ENCODE data around the gene MADCAM1. TPM values are rescaled to one million over a fixed set of nuclear protein-coding genes. Genes with fewer than 3 reads are reported as not detected.
"Not testable (repeated sequence)": the region's sequence is repeated elsewhere in the genome, so short reads cannot be mapped to it uniquely, and the experiment has no call there.

MADCAM1 gene
- total RNA-seq, 1 donor from 2014 or later: 1.2 TPM

DNA sequence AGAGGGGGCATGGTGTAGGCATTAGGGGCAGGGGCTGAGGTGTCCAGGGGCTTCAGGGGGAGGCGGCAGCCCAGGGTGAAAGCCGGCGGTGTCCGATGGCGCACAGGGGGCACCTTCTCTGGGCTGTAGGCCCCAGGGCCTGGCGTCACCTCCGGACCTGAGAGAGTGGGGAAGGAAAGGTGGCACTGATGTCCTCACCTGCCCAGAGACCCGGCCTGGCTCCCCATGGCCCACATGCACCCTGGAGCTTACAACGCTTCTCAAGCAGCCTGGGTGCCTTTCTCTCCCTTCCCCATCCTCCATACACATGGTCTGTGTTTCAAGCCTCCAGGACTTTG is 32.1 kb upstream of the MADCAM1 start:
- FAIRE-seq: no peak
- no peak for DNase-seq (ENCODE audit: low spot score in 2 of 2)

DNA sequence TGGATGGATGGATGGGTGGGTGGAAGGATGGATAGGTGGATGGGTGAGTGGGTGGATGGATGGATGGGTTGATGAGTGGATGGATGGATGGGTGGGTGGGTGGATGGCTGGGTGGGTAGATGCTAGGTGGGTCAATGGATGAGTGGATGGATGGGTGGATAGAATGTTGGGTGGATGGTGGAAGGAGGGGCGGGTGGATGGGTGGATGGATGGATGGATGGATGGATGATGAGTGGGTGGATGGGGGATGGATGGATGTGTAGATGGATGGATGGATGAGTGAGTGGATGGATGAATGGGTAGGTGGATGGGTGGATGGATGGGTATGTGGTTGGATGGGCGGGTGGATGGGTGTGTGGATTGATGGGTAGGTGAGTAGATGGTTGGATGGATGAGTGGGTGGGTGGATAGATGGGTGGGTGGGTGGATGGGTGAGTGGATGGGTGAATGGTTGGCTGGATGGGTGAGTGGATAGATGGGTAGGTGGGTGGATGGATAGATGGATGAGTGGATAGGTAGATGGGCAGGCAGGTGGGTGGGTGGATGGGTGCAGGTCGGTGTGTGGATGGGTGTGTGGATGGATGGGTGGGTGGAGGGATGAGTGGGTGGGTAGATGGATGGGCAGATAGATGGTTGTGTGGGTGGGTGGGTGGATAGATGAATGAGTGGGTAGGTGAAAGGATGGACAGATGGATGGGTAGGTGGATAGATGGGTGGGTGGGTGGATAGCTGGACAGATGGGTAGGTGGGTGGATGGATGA is 31.1 kb upstream of the MADCAM1 start:
- DNase-seq (ENCODE audit: low spot score in 2 of 2) (no peak), FAIRE-seq (no peak)

DNA sequence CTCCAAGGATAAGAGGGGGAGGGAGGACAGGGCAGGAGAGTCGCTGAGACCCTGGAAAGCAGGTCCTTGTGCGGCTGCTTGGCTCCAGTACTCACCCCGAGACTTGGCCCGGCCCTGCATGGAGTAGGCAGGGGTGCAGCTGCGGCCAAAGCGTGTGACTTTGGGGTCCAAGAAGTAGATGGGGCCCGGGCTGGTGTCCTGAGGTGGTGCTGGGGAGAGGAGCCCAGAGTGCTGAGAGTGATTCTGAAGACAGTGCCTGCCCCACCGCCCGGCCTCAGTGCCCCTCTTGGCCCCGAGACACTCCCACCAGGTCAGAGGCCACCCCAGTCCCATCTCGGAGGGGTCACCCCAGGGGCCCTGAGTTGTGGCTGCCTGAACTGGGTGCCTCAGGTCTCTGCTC is 28.7 kb upstream of the MADCAM1 start:
- FAIRE-seq: no peak
- DNase-seq (ENCODE audit: low spot score in 2 of 2): no peak

DNA sequence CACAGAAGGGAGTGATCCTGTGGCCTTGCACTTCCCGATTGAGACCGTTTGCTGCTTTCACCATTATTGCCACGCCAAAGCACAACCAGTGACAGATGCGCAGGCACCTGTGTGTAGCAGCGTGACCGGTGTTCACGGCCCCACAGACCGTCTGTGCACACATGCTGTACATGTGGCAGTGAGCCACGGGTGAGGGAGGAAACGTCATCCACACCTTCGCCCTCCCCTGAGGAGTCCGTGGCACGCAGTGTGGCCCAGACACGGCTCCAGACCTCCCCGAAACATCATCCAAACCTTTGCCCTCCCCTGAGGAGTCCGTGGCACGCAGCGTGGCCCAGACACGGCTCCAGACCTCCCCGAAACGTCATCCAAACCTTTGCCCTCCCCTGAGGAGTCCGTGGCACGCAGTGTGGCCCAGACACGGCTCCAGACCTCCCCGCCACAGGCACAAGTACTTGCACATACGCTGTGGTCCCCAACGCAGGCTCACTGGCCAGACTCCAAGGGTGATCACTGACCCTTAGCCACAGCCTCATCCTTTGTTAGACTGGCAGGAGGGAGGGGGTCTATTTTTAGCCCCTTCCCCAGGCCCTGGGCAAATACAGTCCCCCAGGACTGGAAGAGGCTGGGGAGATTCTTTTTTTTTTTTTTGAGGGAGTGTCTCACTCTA is 27.6 kb upstream of the MADCAM1 start:
- no peak for DNase-seq (ENCODE audit: low spot score in 2 of 2)

DNA sequence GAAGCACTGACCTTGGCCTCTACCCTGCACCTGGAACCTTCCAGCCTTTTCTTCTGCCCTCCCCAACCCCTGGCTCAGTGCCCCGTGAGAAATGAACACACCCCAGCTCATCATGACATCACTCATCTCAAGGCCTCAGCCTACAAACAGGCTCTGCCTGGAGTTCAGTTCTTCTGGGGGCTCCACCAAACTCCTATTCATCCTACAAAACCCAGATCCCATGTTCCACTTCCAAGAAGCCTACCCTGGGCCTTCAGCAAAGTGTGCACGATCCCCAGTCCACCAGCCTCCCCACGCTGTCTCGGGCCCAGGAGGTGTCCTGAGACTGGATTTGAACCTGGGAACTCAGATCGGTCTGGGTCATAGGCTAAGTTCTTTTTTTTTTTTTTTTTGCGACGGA is 26.5 kb upstream of the MADCAM1 start:
- DNase-seq (ENCODE audit: low spot score in 2 of 2): no peak
- no peak for FAIRE-seq

More for the DNA sequence above, 27.6 kb upstream of the MADCAM1 start:
- no peak for FAIRE-seq

DNA sequence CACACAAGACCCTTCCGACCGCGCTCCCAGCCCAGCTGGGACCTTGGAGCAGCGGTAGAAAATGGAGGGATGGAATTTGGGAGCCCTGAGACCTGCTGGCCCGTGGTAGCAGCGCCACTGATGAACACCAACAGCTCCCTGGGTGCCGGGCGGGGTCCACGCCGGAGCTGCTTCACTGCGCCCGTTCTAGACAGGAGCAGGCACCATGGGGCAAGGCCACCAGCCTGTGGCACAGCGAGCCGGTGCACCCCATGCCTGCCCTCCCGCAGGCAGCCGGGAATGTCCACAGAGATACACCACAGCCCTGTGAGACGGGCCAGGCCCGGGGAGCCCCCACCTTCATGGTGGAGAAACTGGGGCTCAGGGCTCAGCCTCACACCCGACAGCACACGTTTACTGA is 25.6 kb upstream of the MADCAM1 start:
- DNase-seq (ENCODE audit: low spot score in 2 of 2) (no peak), FAIRE-seq (no peak)

DNA sequence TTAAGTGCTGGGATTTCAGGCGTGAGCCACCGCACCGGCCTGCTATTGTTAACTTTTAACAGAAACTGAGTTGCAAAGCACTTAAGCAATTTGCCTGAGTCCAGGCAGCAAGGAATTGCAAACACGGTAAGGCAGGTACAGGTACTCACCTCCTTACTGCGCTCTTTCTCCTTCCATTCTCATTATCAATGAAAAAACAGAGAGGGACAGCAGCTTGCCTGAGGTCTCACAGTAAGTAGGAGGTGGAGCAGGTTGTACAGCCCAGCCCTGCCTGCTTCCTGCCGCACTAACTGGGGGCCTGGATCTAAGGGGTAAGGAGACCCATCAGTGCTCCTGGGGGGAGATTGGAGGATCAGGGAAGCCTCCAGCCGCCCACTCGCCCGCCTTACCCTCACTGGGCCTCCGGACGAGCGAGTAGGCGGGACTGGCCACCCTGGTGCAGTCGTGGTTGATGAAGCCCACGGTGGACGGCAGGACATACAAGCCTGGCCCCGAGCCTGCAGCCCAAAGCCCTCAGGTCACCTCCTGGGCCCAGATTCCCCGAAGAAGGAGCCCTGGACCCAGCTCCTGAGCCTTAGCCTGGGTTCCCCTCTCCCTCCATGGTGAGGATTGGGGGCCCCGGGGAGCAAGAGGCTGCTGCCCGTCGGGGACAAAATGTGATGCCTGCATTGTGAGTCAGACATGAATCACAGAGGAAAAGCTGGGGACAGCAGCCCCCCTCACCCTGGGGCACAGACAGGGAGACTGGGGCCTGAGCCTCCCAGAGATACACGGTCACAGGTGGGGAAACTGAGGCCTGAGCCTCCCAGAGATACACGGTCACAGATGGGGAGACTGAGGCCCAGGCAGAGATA is 24.1 kb upstream of the MADCAM1 start:
- FAIRE-seq: no peak

DNA sequence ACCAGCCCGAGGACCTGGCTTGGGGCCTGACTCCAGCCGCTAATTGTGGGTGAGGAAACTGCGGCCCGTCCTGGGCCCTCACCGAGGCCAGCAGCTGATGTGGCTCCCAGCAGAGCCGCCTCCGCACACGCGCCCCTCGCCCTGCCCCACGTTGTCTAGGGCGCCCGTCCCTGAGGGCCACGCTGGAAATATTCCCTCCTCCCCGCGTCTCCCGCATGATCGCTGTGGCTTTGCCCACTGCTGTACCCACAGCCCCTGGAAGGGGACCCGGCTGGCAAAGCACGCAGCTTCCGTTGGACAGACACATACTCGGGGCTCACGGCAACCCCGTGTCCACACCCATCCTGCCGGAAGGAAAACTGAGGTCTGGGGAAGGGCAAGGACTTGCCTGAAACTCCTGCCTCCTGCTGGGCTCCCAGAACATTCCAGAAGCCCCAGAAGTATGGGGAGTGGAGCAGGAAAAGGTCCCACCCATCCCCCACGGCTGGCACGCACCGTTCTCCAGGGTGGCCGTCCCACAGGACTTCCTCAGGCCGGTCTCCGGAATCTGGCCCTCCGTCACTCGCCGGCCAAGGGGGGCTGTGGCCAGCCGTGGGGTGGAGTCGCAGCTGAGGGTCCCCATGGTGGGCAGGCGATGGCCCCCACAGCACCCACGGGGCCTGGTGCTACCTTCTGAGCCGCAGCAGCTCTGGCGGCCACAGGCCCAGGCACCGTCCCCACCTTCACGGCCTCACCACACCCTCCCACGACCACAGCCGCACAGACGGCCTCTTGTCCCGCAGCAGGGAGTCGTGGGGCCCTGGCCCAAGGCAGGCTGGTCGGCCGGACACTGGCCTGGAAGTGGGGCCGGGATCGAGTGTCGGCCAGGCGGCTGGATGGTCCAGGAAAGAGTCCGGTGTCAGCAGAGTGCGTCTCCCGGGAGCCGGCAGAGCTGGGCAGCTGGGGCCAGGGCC is 21.9 kb upstream of the MADCAM1 start:
- DNase-seq (ENCODE audit: low spot score in 2 of 2) (no peak), FAIRE-seq (no peak)

More for the DNA sequence above, 24.1 kb upstream of the MADCAM1 start:
- no peak for DNase-seq (ENCODE audit: low spot score in 2 of 2)

DNA sequence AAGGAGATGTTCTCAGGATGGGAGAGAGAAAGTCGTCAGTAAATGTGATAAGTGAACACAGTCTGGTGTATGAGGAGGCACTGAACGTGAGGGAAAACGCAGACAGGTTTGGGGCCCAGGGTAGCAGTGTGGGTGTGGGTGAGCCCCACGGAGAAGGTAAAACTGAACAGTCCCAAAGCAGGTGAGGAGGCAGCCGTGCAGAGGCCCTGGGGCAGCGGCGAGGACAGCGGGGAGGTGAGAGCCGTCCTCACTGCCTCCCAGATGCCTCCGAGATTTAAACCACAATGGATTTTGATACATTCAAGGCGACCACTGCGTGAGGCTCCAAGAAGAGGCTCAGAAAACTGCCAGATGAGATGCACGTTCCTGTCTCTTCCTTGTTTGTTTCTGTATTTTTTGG is 20.9 kb upstream of the MADCAM1 start:
- FAIRE-seq (no peak), DNase-seq (ENCODE audit: low spot score in 2 of 2) (no peak)

DNA sequence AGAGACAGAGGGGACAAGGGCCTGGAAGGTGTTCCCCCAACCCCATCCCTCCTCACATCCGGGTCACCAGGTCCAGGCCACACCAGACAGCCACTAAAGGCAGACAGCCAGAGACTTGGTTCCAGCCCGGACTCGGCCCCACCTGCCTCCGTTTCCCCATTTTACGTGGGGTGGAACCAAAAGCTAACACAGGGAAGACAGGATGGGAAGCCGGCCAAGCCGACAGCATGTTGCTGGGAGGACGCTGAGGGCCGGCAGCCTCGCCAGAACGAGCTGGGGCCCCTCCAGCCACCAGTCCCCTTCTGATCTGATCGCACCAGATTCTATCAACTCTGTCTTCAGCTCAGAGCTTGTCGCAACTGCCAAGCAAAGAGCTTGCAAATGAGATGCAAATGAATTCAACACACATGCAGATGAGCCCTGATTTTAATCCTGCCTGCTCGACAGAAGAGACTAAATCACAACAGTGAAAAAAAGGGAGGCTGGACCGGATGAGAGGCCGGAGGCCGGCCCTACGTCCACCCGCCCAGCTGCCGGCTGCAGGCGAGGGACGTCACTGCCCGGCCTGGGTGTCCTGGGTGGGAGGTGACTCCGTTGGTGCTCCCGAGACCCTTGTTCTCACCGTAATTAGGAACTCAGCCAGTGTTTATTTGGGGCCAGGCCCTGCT is 17.9 kb upstream of the MADCAM1 start:
- FAIRE-seq: no peak
- DNase-seq (ENCODE audit: low spot score in 2 of 2): peak; percentile 42 to 57

DNA sequence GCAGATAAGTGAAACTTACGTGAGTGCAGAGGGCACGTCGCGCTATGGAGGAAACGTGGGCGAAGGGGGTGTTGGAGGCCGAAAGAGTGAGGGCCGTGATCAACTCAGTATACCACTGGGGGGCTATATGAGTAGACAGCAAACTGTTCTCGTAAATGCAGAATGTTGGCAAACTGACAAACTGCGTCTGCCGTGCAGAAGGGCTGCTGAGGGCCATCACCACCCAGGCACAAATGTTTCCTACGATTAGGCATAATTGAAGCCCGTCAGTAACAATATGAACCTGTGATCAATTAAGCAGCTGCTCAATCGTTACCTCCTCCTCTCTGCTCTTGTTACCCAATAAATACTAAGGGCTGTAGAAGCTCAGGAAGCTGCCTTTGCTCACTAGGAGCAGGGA is 17.3 kb upstream of the MADCAM1 start:
- FAIRE-seq: no peak

DNA sequence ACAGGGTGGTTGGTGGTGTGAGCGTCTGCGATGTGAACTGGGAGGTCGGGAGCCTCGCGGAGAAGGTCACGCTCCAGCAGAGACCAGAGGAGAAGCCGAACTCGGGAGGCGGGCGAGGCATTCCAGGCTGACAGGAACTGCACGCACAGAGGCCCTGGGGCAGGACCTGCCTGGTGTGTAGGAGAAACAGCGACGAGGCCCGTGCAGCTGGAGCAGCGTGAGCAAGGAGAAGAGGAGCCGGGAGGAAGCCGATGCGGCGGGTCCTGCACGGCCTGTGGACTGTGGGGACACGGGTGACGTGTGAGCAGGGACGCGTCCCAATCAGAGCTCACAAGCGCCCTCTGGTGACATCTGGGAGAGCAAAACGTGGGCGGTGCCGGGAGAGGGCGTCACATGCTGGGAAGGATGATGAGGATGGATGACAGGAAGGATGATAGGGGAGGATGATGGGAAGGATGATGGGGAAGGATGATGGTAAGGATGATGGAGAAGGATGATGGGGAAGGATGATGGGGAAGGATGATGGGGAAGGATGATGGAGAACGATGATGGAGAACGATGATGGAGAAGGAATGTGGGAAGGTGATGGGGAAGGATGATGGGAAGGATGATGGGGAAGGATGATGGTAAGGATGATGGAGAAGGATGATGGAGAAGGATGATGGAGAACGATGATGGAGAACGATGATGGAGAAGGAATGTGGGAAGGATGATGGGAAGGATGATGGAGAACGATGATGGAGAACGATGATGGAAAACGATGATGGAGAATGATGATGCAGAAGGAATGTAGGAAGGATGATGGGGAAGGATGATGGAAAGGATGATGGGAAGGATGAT is 16.1 kb upstream of the MADCAM1 start:
- FAIRE-seq: no peak
- DNase-seq (ENCODE audit: low spot score in 2 of 2): peak; percentile 78 to 87

More for the DNA sequence above, 17.3 kb upstream of the MADCAM1 start:
- DNase-seq (ENCODE audit: low spot score in 2 of 2): no peak

DNA sequence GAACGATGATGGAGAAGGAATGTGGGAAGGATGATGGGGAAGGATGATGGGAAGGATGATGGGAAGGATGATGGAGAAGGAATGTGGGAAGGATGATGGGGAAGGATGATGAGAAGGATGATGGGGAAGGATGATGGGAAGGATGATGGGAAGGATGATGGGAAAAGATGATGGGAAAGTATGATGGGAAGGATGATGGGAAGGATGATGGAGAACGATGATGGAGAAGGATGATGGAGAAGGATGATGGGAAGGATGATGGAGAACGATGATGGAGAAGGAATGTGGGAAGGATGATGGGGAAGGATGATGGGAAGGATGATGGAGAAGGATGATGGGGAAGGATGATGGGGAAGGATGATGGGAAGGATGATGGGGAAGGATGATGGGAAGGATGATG is 15.2 kb upstream of the MADCAM1 start:
- FAIRE-seq; DNase-seq (ENCODE audit: low spot score in 2 of 2): not testable (repeated sequence)

DNA sequence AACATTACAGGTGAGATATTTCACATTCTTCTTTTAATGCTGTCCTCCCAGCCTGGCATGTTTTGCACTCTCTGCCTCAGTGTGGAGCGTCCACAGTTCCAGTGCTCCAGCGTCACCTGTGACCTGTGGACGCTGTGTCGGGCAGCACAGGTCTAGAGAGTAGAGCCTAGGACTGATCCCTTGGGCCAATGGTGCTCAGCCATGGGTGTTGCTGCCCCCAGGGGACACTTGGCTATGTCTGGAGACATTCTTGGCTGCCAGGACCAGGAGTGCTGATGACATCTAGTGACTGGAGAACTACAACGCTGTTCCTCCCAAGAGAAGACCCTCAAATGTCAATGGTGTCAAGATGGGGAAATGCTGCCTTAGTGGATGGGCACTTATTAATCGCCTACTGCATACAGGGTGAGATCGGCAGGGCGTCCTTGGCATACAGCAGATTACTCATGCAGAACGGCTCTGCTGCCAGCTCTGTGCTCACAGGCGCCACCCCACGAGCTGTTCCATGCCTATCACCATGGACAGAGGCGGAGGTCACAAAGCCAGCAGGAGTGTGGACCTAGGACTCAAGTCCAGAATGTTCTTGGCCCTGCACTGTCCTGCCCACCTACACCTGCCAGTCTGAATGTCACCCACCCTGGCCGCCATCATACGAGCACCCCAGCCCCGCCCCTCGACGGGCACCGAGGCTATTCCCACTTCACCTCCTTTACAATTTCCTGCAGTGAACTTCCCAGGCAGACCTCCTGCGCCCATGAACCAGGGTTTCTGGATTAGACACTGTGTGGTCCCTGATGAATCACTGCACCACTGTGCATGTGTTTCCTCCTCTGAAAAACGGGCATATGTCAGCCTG is 13.9 kb upstream of the MADCAM1 start:
- FAIRE-seq (no peak), DNase-seq (ENCODE audit: low spot score in 2 of 2) (no peak)

DNA sequence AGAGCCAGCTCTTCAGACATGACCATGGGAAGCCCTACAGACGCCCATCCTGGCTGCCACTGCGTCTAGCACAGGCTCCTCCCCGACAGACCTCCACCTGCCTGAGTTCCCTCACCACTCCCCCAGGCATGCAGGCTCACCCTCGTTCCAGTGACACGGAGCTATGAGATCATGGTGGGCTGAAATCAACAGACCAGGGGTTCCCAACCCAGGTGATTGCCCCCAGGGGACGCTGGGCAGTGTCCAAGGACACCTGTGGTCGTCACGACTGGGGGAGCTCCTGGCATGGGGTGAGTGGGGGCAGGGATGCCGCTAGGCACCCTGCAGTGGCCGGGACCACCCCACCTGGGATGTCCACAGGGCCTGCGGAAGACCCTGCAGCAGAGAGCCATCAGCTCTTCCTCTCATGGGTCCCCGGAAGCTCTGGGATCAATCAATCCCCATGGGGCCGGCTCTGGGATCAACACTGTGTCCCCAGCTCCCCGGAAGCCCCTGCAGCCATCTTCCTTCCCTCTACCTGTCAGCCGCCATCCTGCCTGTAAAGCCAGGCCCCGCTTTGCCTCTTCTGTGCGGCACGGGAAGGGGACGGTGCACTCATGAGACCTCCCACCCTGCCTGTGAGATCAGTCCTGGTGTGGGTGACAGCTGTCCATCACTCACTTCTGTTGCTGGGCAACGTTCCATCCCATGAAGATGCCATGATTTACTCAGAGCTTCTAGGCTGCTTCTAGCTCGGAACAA is 12.8 kb upstream of the MADCAM1 start:
- DNase-seq (ENCODE audit: low spot score in 2 of 2): no peak
- FAIRE-seq: no peak

DNA sequence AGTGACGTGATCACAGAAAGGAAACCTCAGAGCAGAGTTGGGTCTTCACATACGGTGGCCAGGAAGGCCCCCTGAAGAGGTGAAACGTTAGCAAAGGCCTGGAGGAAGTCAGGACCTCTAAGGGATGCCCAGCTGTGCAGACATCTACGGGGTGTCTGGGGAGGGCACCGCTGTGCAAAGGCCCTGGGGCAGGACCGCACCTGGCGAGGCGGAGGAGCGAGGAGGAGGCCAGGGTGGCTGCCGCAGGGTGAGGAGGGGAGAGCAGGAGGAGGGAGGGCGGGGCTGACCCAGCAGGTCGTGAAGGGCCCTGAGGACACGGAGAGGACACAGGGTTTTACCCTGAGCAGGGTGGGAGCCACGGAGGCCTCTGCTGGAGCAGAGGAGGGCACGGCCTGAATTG is 11.8 kb upstream of the MADCAM1 start:
- DNase-seq (ENCODE audit: low spot score in 2 of 2) (no peak), FAIRE-seq (no peak)

DNA sequence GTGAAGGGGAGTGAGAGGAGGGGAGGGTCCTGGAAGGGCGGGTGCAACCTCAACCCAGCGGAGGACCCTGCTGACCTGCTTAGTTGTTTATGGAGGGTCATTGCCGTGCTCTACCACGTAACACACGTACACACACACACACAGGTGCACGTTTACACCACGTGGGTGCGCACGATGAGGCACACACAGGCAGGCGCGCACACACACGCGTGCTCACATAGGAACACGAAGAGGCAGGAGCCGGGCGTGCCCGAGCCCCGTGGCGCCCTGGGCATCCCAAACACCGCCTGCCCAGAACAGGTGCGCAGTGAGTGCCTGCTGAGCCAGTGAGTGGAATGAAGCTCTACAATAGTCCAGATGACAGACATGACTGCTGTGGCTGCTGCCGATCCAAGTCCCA is 11.2 kb upstream of the MADCAM1 start:
- DNase-seq (ENCODE audit: low spot score in 2 of 2): no peak
- FAIRE-seq: no peak
